Measurements from ENCODE around the gene PDCD1. TPM values are rescaled to one million over a fixed set of nuclear protein-coding genes. Genes with fewer than 3 reads are reported as not detected.
"Not testable (repeated sequence)": the region's sequence is repeated elsewhere in the genome, so short reads cannot be mapped to it uniquely, and the experiment has no call there.

PDCD1 gene
- total RNA-seq, 1 donor from 2014 or later, result 2.0 TPM

- ATAC-seq (ENCODE audit: poor library complexity) (peak; percentile 49), DNase-seq (peak; percentile 69)
- intact Hi-C loops (cut with DNase I), result no loop called here
Measured at GRCh38 chr2:241882091-241882625, 23.5 kb upstream of the PDCD1 start.

- DNase-seq (peak; percentile 38), ATAC-seq (ENCODE audit: poor library complexity) (no peak)
- intact Hi-C loops (cut with DNase I), result no loop called here
Measured at GRCh38 chr2:241880311-241881073, 21.8 kb upstream of the PDCD1 start.

- ATAC-seq (ENCODE audit: poor library complexity), result no peak
- intact Hi-C loops (cut with DNase I), result loop anchor here (5.0 kb wide), 1 partner anchor 142 kb away; no protein-coding TSS in a partner anchor
- DNase-seq, result peak; percentile 38
Measured at GRCh38 chr2:241879326-241879725, 20.6 kb upstream of the PDCD1 start.

- DNase-seq (peak; percentile 85), ATAC-seq (ENCODE audit: poor library complexity) (peak; percentile 42)
- intact Hi-C loops (cut with DNase I), result loop anchor here (5.0 kb wide), 1 partner anchor 141 kb away; no protein-coding TSS in a partner anchor
Measured at GRCh38 chr2:241877989-241878970, 19.6 kb upstream of the PDCD1 start.

- ATAC-seq (ENCODE audit: poor library complexity), result no peak
- peak; percentile 28 for DNase-seq
- intact Hi-C loops (cut with DNase I), result loop anchor here (5.0 kb wide), 1 partner anchor 140 kb away; no protein-coding TSS in a partner anchor
Measured at GRCh38 chr2:241877197-241877685, 18.5 kb upstream of the PDCD1 start.

GRCh38 chr2:241876528-241877196 lies 18.0 kb upstream of the PDCD1 start:
- DNase-seq, result peak; percentile 35
- no peak for ATAC-seq (ENCODE audit: poor library complexity)
- intact Hi-C loops (cut with DNase I), result loop anchor here (5.0 kb wide), 1 partner anchor 139 kb away; no protein-coding TSS in a partner anchor

GRCh38 chr2:241875754-241876527 lies 17.2 kb upstream of the PDCD1 start:
- peak; percentile 33 for DNase-seq
- ATAC-seq (ENCODE audit: poor library complexity), result not testable (repeated sequence)
- intact Hi-C loops (cut with DNase I), result loop anchor here (5.0 kb wide), 1 partner anchor 139 kb away; no protein-coding TSS in a partner anchor

- intact Hi-C loops (cut with DNase I), result no loop called here
- DNase-seq (peak; percentile 34), ATAC-seq (ENCODE audit: poor library complexity) (no peak)
Measured at GRCh38 chr2:241874277-241874925, 15.7 kb upstream of the PDCD1 start.

- DNase-seq (peak; percentile 21), ATAC-seq (ENCODE audit: poor library complexity) (no peak)
- intact Hi-C loops (cut with DNase I), result no loop called here
Measured at GRCh38 chr2:241873803-241874110, 15.1 kb upstream of the PDCD1 start.

- DNase-seq (peak; percentile 39), ATAC-seq (ENCODE audit: poor library complexity) (no peak)
- intact Hi-C loops (cut with DNase I), result no loop called here
Measured at GRCh38 chr2:241873081-241873802, 14.5 kb upstream of the PDCD1 start.

GRCh38 chr2:241872313-241872642 lies 13.6 kb upstream of the PDCD1 start:
- DNase-seq (no peak), ATAC-seq (ENCODE audit: poor library complexity) (no peak)
- intact Hi-C loops (cut with DNase I), result no loop called here

- intact Hi-C loops (cut with DNase I), result no loop called here
- DNase-seq, result peak; percentile 35
- no peak for ATAC-seq (ENCODE audit: poor library complexity)
Measured at GRCh38 chr2:241871538-241872312, 13.0 kb upstream of the PDCD1 start.

- ATAC-seq (ENCODE audit: poor library complexity), result no peak
- peak; percentile 44 for DNase-seq
- intact Hi-C loops (cut with DNase I), result no loop called here
Measured at GRCh38 chr2:241870611-241871537, 12.2 kb upstream of the PDCD1 start.

GRCh38 chr2:241870081-241870541 lies 11.4 kb upstream of the PDCD1 start:
- ATAC-seq (ENCODE audit: poor library complexity) (no peak), DNase-seq (peak; percentile 38)
- intact Hi-C loops (cut with DNase I), result no loop called here
